DMS 273 treated with DMSO at 0.1 percent for 48 hours (cell line): ENCODE results near the gene CCDC157.

Experiments
- DNase-seq: peaks from one replicate; lab custom pipeline; 2025; lab: John Stamatoyannopoulos, UW

CCDC157 gene

GRCh38 chr22:30356449-30357235 lies at the start of gene CCDC157, which contains the start of gene SF3A1:
Gene CCDC157, plus strand, starts transcription at chr22:30357007. Its CDS starts 8,994 bp downstream, at chr22:30366001.
Gene SF3A1, minus strand, starts transcription at chr22:30356894. Its CDS starts 102 bp downstream, at chr22:30356792.
- peak; percentile 41 for DNase-seq

- DNase-seq = no peak
Observed at GRCh38 chr22:30307041-30307574, 49.7 kb upstream of the CCDC157 start.

GRCh38 chr22:30308093-30308492 lies 48.7 kb upstream of the CCDC157 start:
- DNase-seq = no peak

GRCh38 chr22:30308518-30309230 lies 48.1 kb upstream of the CCDC157 start:
- DNase-seq = no peak

GRCh38 chr22:30309951-30310741 lies 46.7 kb upstream of the CCDC157 start:
- no peak for DNase-seq

- no peak for DNase-seq
Observed at GRCh38 chr22:30310881-30311771, 45.7 kb upstream of the CCDC157 start.

GRCh38 chr22:30312053-30312452 lies 44.8 kb upstream of the CCDC157 start:
- DNase-seq = no peak

- no peak for DNase-seq
Observed at GRCh38 chr22:30313527-30314363, 43.1 kb upstream of the CCDC157 start.

GRCh38 chr22:30314915-30315314 lies 41.9 kb upstream of the CCDC157 start:
- DNase-seq = no peak

- no peak for DNase-seq
Observed at GRCh38 chr22:30315962-30316576, 40.7 kb upstream of the CCDC157 start.

- no peak for DNase-seq
Observed at GRCh38 chr22:30317778-30318177, 39.0 kb upstream of the CCDC157 start.

GRCh38 chr22:30318799-30319419 lies 37.9 kb upstream of the CCDC157 start:
- DNase-seq = no peak

GRCh38 chr22:30320021-30320556 lies 36.7 kb upstream of the CCDC157 start:
- no peak for DNase-seq

- no peak for DNase-seq
Observed at GRCh38 chr22:30321461-30321860, 35.3 kb upstream of the CCDC157 start.

- no peak for DNase-seq
Observed at GRCh38 chr22:30323246-30323645, 33.6 kb upstream of the CCDC157 start.

- DNase-seq = no peak
Observed at GRCh38 chr22:30324014-30324730, 32.6 kb upstream of the CCDC157 start.

- DNase-seq = no peak
Observed at GRCh38 chr22:30325065-30325720, 31.6 kb upstream of the CCDC157 start.
